A549 (cell line): ENCODE results near the gene DLK2.
"Not testable (repeated sequence)": the region's sequence is repeated elsewhere in the genome, so short reads cannot be mapped to it uniquely, and the experiment has no call there.

ENCODE experiments used
- CBX2 ChIP-seq: fragments of 200-600 bp; sonication (generic); IDR thresholded peaks from 2 replicates; pipeline ENCODE4 v1.6.1; 2016; ENCODE audit warnings: low read depth, mild to moderate bottlenecking, borderline replicate concordance
- CHD4 ChIP-seq: fragments of 200-600 bp; sonication (generic); IDR thresholded peaks from 2 replicates; pipeline ENCODE4 v1.6.1; 2016; ENCODE audit warnings: antibody characterized with exemption, mild to moderate bottlenecking, borderline replicate concordance
- EP300 ChIP-seq, 2 experiments: fragments of >200 bp; sonication (Bioruptor Twin); formaldehyde crosslinking; IDR thresholded peaks; 2 replicates in 1 of 2; 3 replicates in 1 of 2; pipeline ENCODE4 v1.6.1; 2016 to 2017
- HOXB5 ChIP-seq: fragments of 250-450 bp; sonication (Bioruptor Pico); IDR thresholded peaks from 2 replicates; pipeline ENCODE4 v1.5.0; 2020; ENCODE audit warnings: mild to moderate bottlenecking, moderate library complexity
- MAFK ChIP-seq: fragments of 450-650 bp; IDR thresholded peaks from 2 replicates; pipeline ENCODE4 v1.6.1; 2014; ENCODE audit not compliant: partially characterized antibody
- MAX ChIP-seq: IDR thresholded peaks from 2 replicates; pipeline ENCODE4 v1.6.1; 2012
- POLR2A ChIP-seq: IDR thresholded peaks from 2 replicates; pipeline ENCODE4 v1.6.1; 2012; ENCODE audit warnings: mild to moderate bottlenecking, low read length
- SMC3 ChIP-seq: fragments of >200 bp; sonication (Bioruptor Twin); formaldehyde crosslinking; IDR thresholded peaks from 3 replicates; pipeline ENCODE4 v1.6.1; 2018; ENCODE audit warnings: inconsistent platforms
- ZSCAN20 ChIP-seq: fragments of 250-450 bp; sonication (Bioruptor Pico); IDR thresholded peaks from 2 replicates; pipeline ENCODE4 v1.8.0; 2022; ENCODE audit warnings: mild to moderate bottlenecking, moderate library complexity
- TF ChIP-seq, protein P1 (sequence below): fragments of >200 bp; sonication (Bioruptor Twin); formaldehyde crosslinking; IDR thresholded peaks from 3 replicates; pipeline ENCODE4 v1.5.1; 2016
- TF ChIP-seq, protein P2 (sequence below): fragments of 250-450 bp; sonication (Bioruptor Pico); IDR thresholded peaks from 2 replicates; pipeline ENCODE4 v1.5.0; 2021; ENCODE audit warnings: mild to moderate bottlenecking, moderate library complexity, borderline replicate concordance

DNA sequence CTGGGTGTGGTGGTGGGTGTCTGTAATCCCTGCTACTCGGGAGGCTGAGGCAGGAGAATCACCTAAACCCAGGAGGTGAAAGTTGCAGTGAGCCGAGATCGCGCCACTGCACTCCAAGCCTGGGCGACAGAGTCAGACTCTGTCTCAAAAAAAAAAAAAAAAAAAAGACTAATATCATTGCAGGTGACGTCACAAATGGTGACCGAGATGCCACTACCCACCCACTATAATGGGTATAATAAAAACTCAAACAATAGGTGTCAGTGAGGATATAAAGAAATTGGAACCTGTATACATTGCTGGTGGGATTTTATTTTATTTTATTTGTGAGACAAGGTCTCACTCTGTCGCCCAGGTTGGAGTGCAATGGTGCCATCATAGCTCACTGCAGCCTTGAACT is 40.1 kb downstream of the DLK2 start:
- not testable (repeated sequence) for TF ChIP-seq MAFK; HOXB5 (CRISPR knock-in tag); POLR2A; SMC3; EP300 (IDR thresholded peaks at IDR 0.05); CBX2; CHD4; MAX; ZSCAN20 (CRISPR knock-in tag)
- TF ChIP-seq, protein P1, sequence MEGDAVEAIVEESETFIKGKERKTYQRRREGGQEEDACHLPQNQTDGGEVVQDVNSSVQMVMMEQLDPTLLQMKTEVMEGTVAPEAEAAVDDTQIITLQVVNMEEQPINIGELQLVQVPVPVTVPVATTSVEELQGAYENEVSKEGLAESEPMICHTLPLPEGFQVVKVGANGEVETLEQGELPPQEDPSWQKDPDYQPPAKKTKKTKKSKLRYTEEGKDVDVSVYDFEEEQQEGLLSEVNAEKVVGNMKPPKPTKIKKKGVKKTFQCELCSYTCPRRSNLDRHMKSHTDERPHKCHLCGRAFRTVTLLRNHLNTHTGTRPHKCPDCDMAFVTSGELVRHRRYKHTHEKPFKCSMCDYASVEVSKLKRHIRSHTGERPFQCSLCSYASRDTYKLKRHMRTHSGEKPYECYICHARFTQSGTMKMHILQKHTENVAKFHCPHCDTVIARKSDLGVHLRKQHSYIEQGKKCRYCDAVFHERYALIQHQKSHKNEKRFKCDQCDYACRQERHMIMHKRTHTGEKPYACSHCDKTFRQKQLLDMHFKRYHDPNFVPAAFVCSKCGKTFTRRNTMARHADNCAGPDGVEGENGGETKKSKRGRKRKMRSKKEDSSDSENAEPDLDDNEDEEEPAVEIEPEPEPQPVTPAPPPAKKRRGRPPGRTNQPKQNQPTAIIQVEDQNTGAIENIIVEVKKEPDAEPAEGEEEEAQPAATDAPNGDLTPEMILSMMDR: not testable (repeated sequence)
- TF ChIP-seq, protein P2, sequence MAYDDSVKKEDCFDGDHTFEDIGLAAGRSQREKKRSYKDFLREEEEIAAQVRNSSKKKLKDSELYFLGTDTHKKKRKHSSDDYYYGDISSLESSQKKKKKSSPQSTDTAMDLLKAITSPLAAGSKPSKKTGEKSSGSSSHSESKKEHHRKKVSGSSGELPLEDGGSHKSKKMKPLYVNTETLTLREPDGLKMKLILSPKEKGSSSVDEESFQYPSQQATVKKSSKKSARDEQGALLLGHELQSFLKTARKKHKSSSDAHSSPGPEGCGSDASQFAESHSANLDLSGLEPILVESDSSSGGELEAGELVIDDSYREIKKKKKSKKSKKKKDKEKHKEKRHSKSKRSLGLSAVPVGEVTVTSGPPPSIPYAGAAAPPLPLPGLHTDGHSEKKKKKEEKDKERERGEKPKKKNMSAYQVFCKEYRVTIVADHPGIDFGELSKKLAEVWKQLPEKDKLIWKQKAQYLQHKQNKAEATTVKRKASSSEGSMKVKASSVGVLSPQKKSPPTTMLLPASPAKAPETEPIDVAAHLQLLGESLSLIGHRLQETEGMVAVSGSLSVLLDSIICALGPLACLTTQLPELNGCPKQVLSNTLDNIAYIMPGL (CRISPR knock-in tag): not testable (repeated sequence)
